OCI-LY1 (cell line): Measurements from ENCODE around the gene ZDHHC12.

Source experiments
- H2AFZ ChIP-seq: fragments of 200-600 bp; sonication (generic), shearing (Covaris generic); 2 replicates; pipeline ENCODE4 v1.6.0; 2014; ENCODE audit warnings: antibody characterized with exemption, mild to moderate bottlenecking, low read length
- H3F3A ChIP-seq: fragments of 200-600 bp; sonication (generic), shearing (Covaris generic); 2 replicates; pipeline ENCODE4 v1.6.0; 2014; ENCODE audit warnings: mild to moderate bottlenecking, antibody characterized with exemption, low read length, moderate library complexity; ENCODE audit not compliant: insufficient read depth
- H3K27ac ChIP-seq: fragments of 200-600 bp; sonication (generic); 2 replicates; pipeline ENCODE4 v1.5.1; 2014; ENCODE audit warnings: low read length, mixed run types, mild to moderate bottlenecking, low read depth; ENCODE audit not compliant: poor library complexity, severe bottlenecking
- H3K27me3 ChIP-seq: fragments of 200-600 bp; sonication (generic); 2 replicates; pipeline ENCODE4 v1.6.0; 2014; ENCODE audit warnings: antibody characterized with exemption, mild to moderate bottlenecking, low read length, moderate library complexity; ENCODE audit not compliant: insufficient read depth
- H3K36me3 ChIP-seq: fragments of 200-600 bp; sonication (generic); 2 replicates; pipeline ENCODE4 v1.6.1; 2014; ENCODE audit warnings: mild to moderate bottlenecking, antibody characterized with exemption, low read length, moderate library complexity, mixed read lengths; ENCODE audit not compliant: insufficient read depth
- H3K4me1 ChIP-seq: fragments of 200-600 bp; sonication (generic); 2 replicates; pipeline ENCODE4 v1.5.1; 2014; ENCODE audit warnings: mild to moderate bottlenecking, low read length, moderate library complexity; ENCODE audit not compliant: insufficient read depth, severe bottlenecking
- H3K4me2 ChIP-seq: fragments of 200-600 bp; sonication (generic), shearing (Covaris generic); 2 replicates; pipeline ENCODE4 v1.6.1; 2014; ENCODE audit warnings: low read length
- H3K4me3 ChIP-seq: fragments of 200-600 bp; sonication (generic); 2 replicates; pipeline ENCODE4 v1.5.1; 2014; ENCODE audit warnings: low read length, low read depth, mild to moderate bottlenecking, mixed read lengths; ENCODE audit not compliant: poor library complexity, severe bottlenecking
- H3K79me2 ChIP-seq: fragments of 200-600 bp; shearing (Covaris generic); 2 replicates; pipeline ENCODE4 v1.6.1; 2016; ENCODE audit warnings: mixed run types, low read length, mixed read lengths; ENCODE audit not compliant: insufficient read depth
- H3K9ac ChIP-seq: fragments of 200-600 bp; sonication (generic), shearing (Covaris generic); 2 replicates; pipeline ENCODE4 v1.6.1; 2014; ENCODE audit warnings: mild to moderate bottlenecking, low read length, mixed read lengths
- H3K9me2 ChIP-seq: fragments of 200-600 bp; sonication (generic), shearing (Covaris generic); 2 replicates; pipeline ENCODE4 v1.6.1; 2014; ENCODE audit warnings: low read depth, mild to moderate bottlenecking, low read length, mixed read lengths
- H3K9me3 ChIP-seq: fragments of 200-600 bp; shearing (Covaris generic); 2 replicates; pipeline ENCODE4 v1.6.1; 2014; ENCODE audit warnings: low read length, mixed read lengths
- H4K20me1 ChIP-seq: fragments of 200-600 bp; sonication (generic), shearing (Covaris generic); 2 replicates; pipeline ENCODE4 v1.6.0; 2016; ENCODE audit warnings: mild to moderate bottlenecking, low read length; ENCODE audit not compliant: insufficient read depth
- CTCF ChIP-seq: fragments of 200-600 bp; sonication (generic), shearing (Covaris generic); IDR thresholded peaks from 2 replicates; pipeline ENCODE4 v1.5.1; 2017; ENCODE audit warnings: mild to moderate bottlenecking, antibody characterized with exemption, low read length, moderate library complexity, mixed read lengths
- EZH2 ChIP-seq: fragments of 200-600 bp; sonication (generic), shearing (Covaris generic); IDR thresholded peaks from 2 replicates; pipeline ENCODE4 v1.8.0; 2017; ENCODE audit warnings: borderline replicate concordance, mixed run types, mild to moderate bottlenecking, antibody characterized with exemption, low read length, moderate library complexity, mixed read lengths

ZDHHC12 gene

GRCh38 chr9:128724744-128725211, 851 bp upstream of the ZDHHC12 start:
- Histone ChIP-seq H3K27me3 (no peaks in the 10 kb centered on the region), H3K4me1 (peaks cover 43% of the 10 kb centered on the region), H3K4me3 (peak overlapping the region; percentile 84), H3K9me2 (no peaks in the 10 kb centered on the region), H3K36me3 (peaks cover 24% of the 10 kb centered on the region; the same call in 1 of the 2 replicates), H3K27ac (peak overlapping the region; percentile 69), H3F3A (0 out of 2 replicates have a peak, but pooled peaks cover 4% of the 10 kb centered on the region), H2AFZ (no peak overlapping the region), H3K9me3 (no peaks in the 10 kb centered on the region), H3K9ac (peak overlapping the region; percentile 80), H4K20me1 (no peaks in the 10 kb centered on the region), H3K4me2 (peak overlapping the region; percentile 92), H3K79me2 (no peaks in the 10 kb centered on the region)
- no peak for TF ChIP-seq EZH2
- TF ChIP-seq CTCF, result peak; percentile 17; the same call in 1 of the 2 replicates

GRCh38 chr9:128723352-128723865, 518 bp downstream of the ZDHHC12 start:
- no peaks in the 10 kb centered on the region for H3K9me3 ChIP-seq
- peaks cover 42% of the 10 kb centered on the region for H3K4me1 ChIP-seq
- no peaks in the 10 kb centered on the region for H3K9me2 ChIP-seq
- peaks cover 29% of the 10 kb centered on the region; the same call in 1 of the 2 replicates for H3K36me3 ChIP-seq
- H3K9ac ChIP-seq, result peak overlapping the region; percentile 96
- H2AFZ ChIP-seq, result no peak overlapping the region
- 0 out of 2 replicates have a peak, but pooled peaks cover 4% of the 10 kb centered on the region for H3F3A ChIP-seq
- TF ChIP-seq EZH2, result no peak
- H3K27ac ChIP-seq, result peak overlapping the region; percentile 22
- H4K20me1 ChIP-seq, result no peaks in the 10 kb centered on the region
- H3K4me3 ChIP-seq, result peak overlapping the region; percentile 84
- H3K27me3 ChIP-seq, result no peaks in the 10 kb centered on the region
- H3K4me2 ChIP-seq, result peak overlapping the region; percentile 88
- H3K79me2 ChIP-seq, result no peaks in the 10 kb centered on the region

- H3K79me2 ChIP-seq, result no peaks in the 10 kb centered on the region
- H3K9ac ChIP-seq, result peak overlapping the region; percentile 96
- TF ChIP-seq EZH2, result no peak
- H3K4me1 ChIP-seq, result peaks cover 35% of the 10 kb centered on the region
- peak overlapping the region; percentile 88 for H3K4me2 ChIP-seq
- H3K27ac ChIP-seq, result peak overlapping the region; percentile 22
- 0 out of 2 replicates have a peak, but pooled peaks cover 4% of the 10 kb centered on the region for H3F3A ChIP-seq
- H4K20me1 ChIP-seq, result no peaks in the 10 kb centered on the region
- no peaks in the 10 kb centered on the region for H3K9me2 ChIP-seq
- no peak overlapping the region for H2AFZ ChIP-seq
- peaks cover 29% of the 10 kb centered on the region; the same call in 1 of the 2 replicates for H3K36me3 ChIP-seq
- H3K27me3 ChIP-seq, result no peaks in the 10 kb centered on the region
- no peaks in the 10 kb centered on the region for H3K9me3 ChIP-seq
- peak overlapping the region; percentile 84 for H3K4me3 ChIP-seq
Measured at GRCh38 chr9:128722380-128723351, 1.3 kb downstream of the ZDHHC12 start.

- Histone ChIP-seq H3K27ac (no peak overlapping the region), H3K4me1 (peaks cover 33% of the 10 kb centered on the region), H3K9me2 (no peaks in the 10 kb centered on the region), H3K9me3 (no peaks in the 10 kb centered on the region), H3F3A (0 out of 2 replicates have a peak, but pooled peaks cover 4% of the 10 kb centered on the region), H3K4me2 (no peak overlapping the region), H3K36me3 (peaks cover 33% of the 10 kb centered on the region; the same call in 1 of the 2 replicates), H3K79me2 (no peaks in the 10 kb centered on the region), H3K4me3 (no peak overlapping the region), H4K20me1 (no peaks in the 10 kb centered on the region), H3K27me3 (no peaks in the 10 kb centered on the region), H3K9ac (no peak overlapping the region), H2AFZ (no peak overlapping the region)
- no peak for TF ChIP-seq EZH2
- TF ChIP-seq CTCF, result no peak
Measured at GRCh38 chr9:128721487-128722010, 2.4 kb downstream of the ZDHHC12 start.
